Activated B cell treated with CpG ODN at 0.5 μM for 24 hours (primary cell): ENCODE results near the gene IL33. TPM values are rescaled to one million over a fixed set of nuclear protein-coding genes. Genes with fewer than 3 reads are reported as not detected.

Experiments used
- ATAC-seq: fragments of 200-7000 bp; cut with Tn5 transposase; one replicate; pipeline ENCODE4 v1.10.0; 2021; ENCODE audit warnings: low read depth, mild to moderate bottlenecking, moderate library complexity
- CTCF ChIA-PET: fragments of 350-600 bp; sonication (Branson Sonifier 250); formaldehyde crosslinking; loops from one replicate; lab custom pipeline; 2021; ENCODE audit warnings: antibody characterized with exemption; lab: Charles Lee
- POLR2A ChIA-PET: fragments of 350-600 bp; sonication (Branson Sonifier 250); formaldehyde crosslinking; loops from one replicate; lab custom pipeline; 2021; ENCODE audit warnings: antibody characterized with exemption; lab: Charles Lee
- DNase-seq: peaks from one replicate; pipeline ENCODE4 v3.0.0; 2022
- H3K27ac Mint-ChIP-seq: one replicate; pipeline ENCODE4 v1.8.0; 2020; ENCODE audit warnings: mixed read lengths
- H3K27me3 Mint-ChIP-seq: one replicate; pipeline ENCODE4 v1.8.0; 2021; ENCODE audit warnings: mixed read lengths
- H3K36me3 Mint-ChIP-seq: one replicate; pipeline ENCODE4 v1.8.0; 2021; ENCODE audit warnings: low read depth, mixed read lengths
- H3K4me1 Mint-ChIP-seq: one replicate; pipeline ENCODE4 v1.8.0; 2021; ENCODE audit warnings: mixed read lengths
- H3K4me3 Mint-ChIP-seq: one replicate; pipeline ENCODE4 v1.8.0; 2020; ENCODE audit warnings: mild to moderate bottlenecking, mixed read lengths
- H3K9me3 Mint-ChIP-seq: one replicate; pipeline ENCODE4 v1.8.0; 2020; ENCODE audit warnings: mixed read lengths
- intact Hi-C: fragments of 100-400 bp; cut with micrococcal nuclease; formaldehyde crosslinking; loops from one replicate; pipeline ENCODE4 v1.15.1; 2024
- total RNA-seq: library from RNA; stranded (reverse); gene quantifications from 2 replicates; pipeline ENCODE4 v1.2.3, GENCODE V29; 2022
- TF ChIP-seq, protein P1 (sequence below): fragments of 200-600 bp; IDR thresholded peaks from one replicate; pipeline ENCODE4 v1.8.0; 2022; ENCODE audit warnings: antibody characterized with exemption, mild to moderate bottlenecking

The IL33 gene
- total RNA-seq, 1 donor from 2014 or later, result not detected

DNA sequence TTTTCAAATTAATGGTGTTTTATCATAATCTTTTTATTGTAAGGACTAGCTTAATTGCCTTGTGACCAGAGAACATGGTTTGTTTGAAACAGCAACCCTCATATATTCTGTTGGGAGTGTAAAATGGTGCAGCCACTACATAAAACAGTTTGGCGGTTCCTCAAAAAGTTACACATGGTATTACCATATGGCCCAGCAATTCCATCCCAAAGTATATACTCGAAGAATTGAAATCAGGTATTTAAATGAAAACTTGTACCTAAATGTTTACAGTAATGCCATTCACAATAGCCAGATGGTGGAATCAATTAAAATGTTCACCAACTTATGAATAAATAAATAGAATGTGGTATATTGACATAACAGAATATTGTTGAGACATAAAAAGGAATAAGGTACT lies 14.8 kb upstream of the IL33 start:
- H3K36me3 Mint-ChIP-seq, result no peaks in the 10 kb centered on the region
- intact Hi-C loops, result no loop called here
- ChIA-PET POLR2A (no interaction called here), CTCF (no interaction called here)
- H3K4me1 Mint-ChIP-seq, result no peaks in the 10 kb centered on the region
- no peak overlapping the region for H3K4me3 Mint-ChIP-seq
- H3K27ac Mint-ChIP-seq, result no peak overlapping the region
- TF ChIP-seq, protein P1, sequence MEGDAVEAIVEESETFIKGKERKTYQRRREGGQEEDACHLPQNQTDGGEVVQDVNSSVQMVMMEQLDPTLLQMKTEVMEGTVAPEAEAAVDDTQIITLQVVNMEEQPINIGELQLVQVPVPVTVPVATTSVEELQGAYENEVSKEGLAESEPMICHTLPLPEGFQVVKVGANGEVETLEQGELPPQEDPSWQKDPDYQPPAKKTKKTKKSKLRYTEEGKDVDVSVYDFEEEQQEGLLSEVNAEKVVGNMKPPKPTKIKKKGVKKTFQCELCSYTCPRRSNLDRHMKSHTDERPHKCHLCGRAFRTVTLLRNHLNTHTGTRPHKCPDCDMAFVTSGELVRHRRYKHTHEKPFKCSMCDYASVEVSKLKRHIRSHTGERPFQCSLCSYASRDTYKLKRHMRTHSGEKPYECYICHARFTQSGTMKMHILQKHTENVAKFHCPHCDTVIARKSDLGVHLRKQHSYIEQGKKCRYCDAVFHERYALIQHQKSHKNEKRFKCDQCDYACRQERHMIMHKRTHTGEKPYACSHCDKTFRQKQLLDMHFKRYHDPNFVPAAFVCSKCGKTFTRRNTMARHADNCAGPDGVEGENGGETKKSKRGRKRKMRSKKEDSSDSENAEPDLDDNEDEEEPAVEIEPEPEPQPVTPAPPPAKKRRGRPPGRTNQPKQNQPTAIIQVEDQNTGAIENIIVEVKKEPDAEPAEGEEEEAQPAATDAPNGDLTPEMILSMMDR, result no peak
- peaks cover 4% of the 10 kb centered on the region for H3K9me3 Mint-ChIP-seq
- ATAC-seq (no peak), DNase-seq (no peak)
- H3K27me3 Mint-ChIP-seq, result peaks cover 30% of the 10 kb centered on the region

DNA sequence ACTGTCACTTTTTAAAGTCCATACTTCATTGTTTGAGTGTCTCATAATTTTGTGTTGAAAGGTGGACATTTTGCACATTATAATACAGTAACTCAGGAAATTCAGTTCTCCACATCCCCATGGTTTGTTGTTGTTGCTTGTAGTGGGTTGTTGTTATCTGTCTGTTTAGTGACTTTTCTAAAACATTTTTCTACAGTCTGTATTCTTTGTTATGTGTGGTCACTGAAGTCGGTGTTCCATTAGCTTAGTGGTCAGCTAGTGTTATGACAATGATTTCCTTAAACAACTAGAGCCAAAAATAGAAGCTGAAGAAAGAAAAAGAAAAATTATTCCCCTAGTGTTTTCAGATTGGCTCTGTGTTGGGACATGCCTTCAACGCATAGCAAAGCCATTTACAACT lies 5.6 kb upstream of the IL33 start:
- TF ChIP-seq, protein P1, result no peak
- H3K27me3 Mint-ChIP-seq, result peaks cover 5% of the 10 kb centered on the region
- intact Hi-C loops, result no loop called here
- ChIA-PET CTCF (no interaction called here), POLR2A (no interaction called here)
- H3K27ac Mint-ChIP-seq, result no peak overlapping the region
- no peaks in the 10 kb centered on the region for H3K4me1 Mint-ChIP-seq
- no peak overlapping the region for H3K4me3 Mint-ChIP-seq
- ATAC-seq (no peak), DNase-seq (no peak)
- H3K9me3 Mint-ChIP-seq, result peaks cover 33% of the 10 kb centered on the region
- no peaks in the 10 kb centered on the region for H3K36me3 Mint-ChIP-seq

DNA sequence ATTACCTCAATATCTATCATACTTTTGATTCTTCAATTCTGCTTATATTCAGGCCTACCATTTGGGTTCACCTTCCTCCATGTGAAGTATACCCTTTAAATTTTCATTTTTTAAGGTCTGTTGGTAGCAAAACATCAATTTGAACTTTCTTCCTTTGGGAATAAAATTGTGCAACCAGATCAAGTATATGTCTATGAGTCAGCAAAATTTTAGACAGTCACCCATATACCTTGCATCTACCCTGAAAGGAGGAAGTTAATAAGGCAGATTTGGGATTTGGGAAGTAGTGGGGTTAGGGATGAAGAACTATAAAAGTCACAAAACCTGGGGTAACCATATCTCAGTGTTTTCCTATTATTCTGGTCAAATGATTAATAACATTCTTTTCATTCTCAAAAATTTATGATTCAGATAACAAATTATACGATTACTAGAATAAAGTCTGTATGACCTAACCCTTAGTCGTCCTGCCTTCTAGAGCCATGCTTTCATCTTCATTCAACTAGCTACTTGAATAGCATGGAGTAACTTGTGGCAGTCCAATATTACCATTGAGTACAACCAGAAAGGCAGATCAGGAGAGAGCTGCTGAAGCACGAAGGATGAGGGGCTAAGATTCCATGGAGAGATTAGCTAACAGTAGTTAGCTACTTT lies 2.8 kb upstream of the IL33 start:
- Mint-ChIP-seq H3K4me3 (no peak overlapping the region), H3K4me1 (no peaks in the 10 kb centered on the region), H3K27me3 (peaks cover 12% of the 10 kb centered on the region), H3K36me3 (no peaks in the 10 kb centered on the region), H3K9me3 (peaks cover 20% of the 10 kb centered on the region), H3K27ac (no peak overlapping the region)
- CTCF ChIA-PET, result no interaction called here
- ATAC-seq (no peak), DNase-seq (no peak)
- intact Hi-C loops, result no loop called here
- POLR2A ChIA-PET, result no interaction called here
- TF ChIP-seq, protein P1, result no peak

DNA sequence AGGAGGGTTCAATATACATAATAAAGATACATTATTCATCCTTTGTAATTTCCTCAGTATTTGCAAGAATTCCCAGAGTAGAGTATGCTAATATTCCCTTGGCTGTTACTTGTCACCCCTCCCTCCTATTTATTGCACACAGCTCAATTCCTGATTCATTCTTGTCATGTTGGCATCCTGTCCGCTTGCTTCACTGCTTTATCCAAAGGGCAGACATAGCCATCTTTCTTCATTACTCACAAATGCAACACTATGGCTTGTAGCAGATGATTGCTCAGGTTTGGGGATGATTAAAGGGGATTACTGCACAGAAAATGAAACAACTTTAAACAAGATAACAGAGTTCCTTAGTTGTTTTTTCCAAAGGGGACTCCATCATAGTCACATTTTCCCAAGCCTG lies 1.2 kb upstream of the IL33 start:
- no peak overlapping the region for H3K4me3 Mint-ChIP-seq
- no peaks in the 10 kb centered on the region for H3K4me1 Mint-ChIP-seq
- ChIA-PET POLR2A (no interaction called here), CTCF (no interaction called here)
- no peak for ATAC-seq
- H3K27ac Mint-ChIP-seq, result no peak overlapping the region
- intact Hi-C loops, result no loop called here
- H3K27me3 Mint-ChIP-seq, result peaks cover 18% of the 10 kb centered on the region
- peaks cover 12% of the 10 kb centered on the region for H3K9me3 Mint-ChIP-seq
- no peaks in the 10 kb centered on the region for H3K36me3 Mint-ChIP-seq
- no peak for DNase-seq
- TF ChIP-seq, protein P1, result no peak

DNA sequence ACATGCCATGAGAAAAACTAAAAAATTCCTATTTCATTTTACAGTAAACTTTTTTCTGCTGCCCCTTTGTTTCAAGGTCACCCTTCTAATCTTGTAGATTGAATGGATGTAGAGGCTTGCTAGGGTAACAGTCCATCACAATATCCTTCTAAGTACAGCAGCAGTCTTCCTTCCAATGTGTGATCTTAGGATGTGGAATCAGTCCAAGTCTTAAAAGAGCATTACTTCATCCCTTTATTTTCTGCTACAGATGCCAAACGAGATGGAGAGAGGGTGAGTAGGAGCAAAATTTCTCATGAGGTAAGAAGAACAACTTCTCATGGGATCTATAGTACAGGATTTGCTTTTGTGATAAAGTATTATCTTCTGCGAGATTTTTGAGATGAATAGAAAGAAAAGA lies 704 bp upstream of the IL33 start:
- Mint-ChIP-seq H3K9me3 (peaks cover 10% of the 10 kb centered on the region), H3K27me3 (peaks cover 18% of the 10 kb centered on the region), H3K4me3 (no peak overlapping the region), H3K36me3 (no peaks in the 10 kb centered on the region), H3K4me1 (no peaks in the 10 kb centered on the region), H3K27ac (no peak overlapping the region)
- DNase-seq (no peak), ATAC-seq (no peak)
- TF ChIP-seq, protein P1, result no peak
- POLR2A ChIA-PET, result no interaction called here
- CTCF ChIA-PET, result no interaction called here
- intact Hi-C loops, result no loop called here
